ENCODE data around the gene HLA-DQA1. TPM values are rescaled to one million over a fixed set of nuclear protein-coding genes. Genes with fewer than 3 reads are reported as not detected.

Gene HLA-DQA1
- total and polyA plus RNA-seq, 4 donors, result 2.1 to 19.9 (median 9.3) TPM

GRCh38 chr6:32607263-32607987, 29.8 kb upstream of the HLA-DQA1 start (continued):
- no peak for TF ChIP-seq ATF3 (IDR thresholded peaks at IDR 0.05)
- no peak for TF ChIP-seq RAD21 (IDR thresholded peaks at IDR 0.05)
- TF ChIP-seq MAX (IDR thresholded peaks at IDR 0.05), result no peak
- no peak for TF ChIP-seq JUND (IDR thresholded peaks at IDR 0.05)
- TF ChIP-seq YY1 (IDR thresholded peaks at IDR 0.05), result no peak
- no peak for TF ChIP-seq NR2F2 (IDR thresholded peaks at IDR 0.05)
- TF ChIP-seq TAF1 (conservative IDR thresholded peaks at IDR 0.05), result no peak

- Histone ChIP-seq H3K9me3 (ENCODE audit: control insufficient read depth in 4 of 4, low read length in 3 of 4) (no peaks in the 10 kb centered on the region), H3K4me3 (ENCODE audit: low read depth in 1 of 3, low read length in 3 of 3) (no peak overlapping the region), H3K36me3 (ENCODE audit: control insufficient read depth in 4 of 4, insufficient read depth in 3 of 4, low read depth in 1 of 4, low read length in 3 of 4) (no peaks in the 10 kb centered on the region), H3K27ac (ENCODE audit: low read depth in 1 of 2, low read length in 2 of 2) (no peak overlapping the region), H3K9ac (ENCODE audit: low read depth in 1 of 2, low read length in 2 of 2) (no peak overlapping the region), H3K27me3 (ENCODE audit: control insufficient read depth in 4 of 4, insufficient read depth in 4 of 4, low read length in 3 of 4) (peaks cover 0 to 2% (median 0%) of the 10 kb centered on the region in 4 donors), H3K4me1 (ENCODE audit: control insufficient read depth in 4 of 4, insufficient read depth in 4 of 4, low read length in 3 of 4) (no peaks in the 10 kb centered on the region)
- TF ChIP-seq HNF4G (IDR thresholded peaks at IDR 0.05) (no peak), RXRA (IDR thresholded peaks at IDR 0.05) (no peak), REST (IDR thresholded peaks at IDR 0.05) (no peak), NR2F2 (IDR thresholded peaks at IDR 0.05) (no peak), ZBTB33 (IDR thresholded peaks at IDR 0.05) (no peak), ATF3 (IDR thresholded peaks at IDR 0.05) (no peak), YY1 (IDR thresholded peaks at IDR 0.05) (no peak), CTCF (IDR thresholded peaks at IDR 0.05; ENCODE audit: low read depth, low read length, missing input control) (no peak), GABPA (IDR thresholded peaks at IDR 0.05 in 1 of 2, conservative IDR thresholded peaks at IDR 0.05 in 1 of 2) (no peak)
- 45% methylated on average over 2 of the region's 2 CpGs for WGBS
- DNase-seq (ENCODE audit: low spot score), result no peak
Measured at GRCh38 chr6:32607988-32608298, 29.3 kb upstream of the HLA-DQA1 start.

Measured in liver (tissue), 9 donors.